HG03159 (cell line): Measurements from ENCODE around the gene HDAC5.
"Not testable (repeated sequence)": the region's sequence is repeated elsewhere in the genome, so short reads cannot be mapped to it uniquely, and the experiment has no call there.

ENCODE experiments used
- ATAC-seq: cut with Tn5 transposase; IDR thresholded peaks from one replicate; pipeline ENCODE4 v1.9.1; 2021; ENCODE audit warnings: mild to moderate bottlenecking, moderate library complexity; ENCODE audit not compliant: unreplicated experiment

The HDAC5 gene

GRCh38 chr17:44037471-44037870 is 86.0 kb downstream of the HDAC5 start:
- ATAC-seq, result no peak

GRCh38 chr17:44034688-44035087 is 88.8 kb downstream of the HDAC5 start:
- ATAC-seq, result not testable (repeated sequence)

GRCh38 chr17:44033861-44034408 is 89.5 kb downstream of the HDAC5 start:
- no peak for ATAC-seq

- no peak for ATAC-seq
These were observed 93.0 kb downstream of the HDAC5 start for GRCh38 chr17:44030482-44030881.

- no peak for ATAC-seq
These were observed 93.7 kb downstream of the HDAC5 start for GRCh38 chr17:44029736-44030135.
